ENCODE data around the gene PLPP4.

Gene PLPP4

GRCh38 chr10:120613180-120613579 lies 156.2 kb downstream of the PLPP4 start:
- no peak for DNase-seq

GRCh38 chr10:120614680-120615079 lies 157.7 kb downstream of the PLPP4 start:
- no peak for DNase-seq

GRCh38 chr10:120616311-120616911 lies 159.4 kb downstream of the PLPP4 start:
- DNase-seq = no peak

GRCh38 chr10:120628197-120628596 lies 171.2 kb downstream of the PLPP4 start:
- DNase-seq = no peak

- DNase-seq = no peak
Measured at GRCh38 chr10:120630266-120630665, 173.2 kb downstream of the PLPP4 start.

- DNase-seq = no peak
Measured at GRCh38 chr10:120632047-120632446, 175.0 kb downstream of the PLPP4 start.

DNA sequence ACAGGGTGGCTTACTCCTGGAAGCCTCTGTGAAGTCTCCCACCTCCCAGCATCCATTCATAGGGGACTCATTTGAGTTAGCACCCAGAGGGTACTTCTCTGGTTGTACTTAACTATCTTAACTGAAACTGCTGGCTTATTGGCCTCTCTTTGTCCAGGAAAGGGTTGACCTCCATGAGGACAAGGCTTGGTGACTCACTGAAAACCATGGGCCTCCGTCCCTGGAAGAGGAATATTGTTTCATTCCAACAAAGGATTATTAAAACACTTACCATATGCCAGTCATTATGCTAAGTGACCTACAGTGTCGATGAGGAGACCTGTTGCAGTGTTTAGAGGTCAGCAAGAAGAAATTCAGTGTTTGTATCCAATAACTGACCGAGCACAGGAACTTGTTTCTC lies 175.9 kb downstream of the PLPP4 start:
- no peak for DNase-seq

GRCh38 chr10:120634659-120635058 lies 177.6 kb downstream of the PLPP4 start:
- DNase-seq = no peak

Data from NCI-H1105 treated with DMSO at 0.1 percent for 48 hours (cell line).